HT-29 (cell line): ENCODE measurements around the gene LRCH2. TPM values are rescaled to one million over a fixed set of nuclear protein-coding genes. Genes with fewer than 3 reads are reported as not detected.
"Not testable (repeated sequence)": the region's sequence is repeated elsewhere in the genome, so short reads cannot be mapped to it uniquely, and the experiment has no call there.

ENCODE experiments used
- DNase-seq: peaks from one replicate; pipeline ENCODE4 v3.0.0-alpha.2; 2015; ENCODE audit warnings: low spot score
- total RNA-seq: library from RNA; depleted of rRNA; stranded (reverse); fragments of >200 nt; shearing (Covaris generic); gene quantifications from 2 replicates; pipeline ENCODE4 v1.2.3, GENCODE V29; 2014; rRNA removed

LRCH2 gene, protein sequence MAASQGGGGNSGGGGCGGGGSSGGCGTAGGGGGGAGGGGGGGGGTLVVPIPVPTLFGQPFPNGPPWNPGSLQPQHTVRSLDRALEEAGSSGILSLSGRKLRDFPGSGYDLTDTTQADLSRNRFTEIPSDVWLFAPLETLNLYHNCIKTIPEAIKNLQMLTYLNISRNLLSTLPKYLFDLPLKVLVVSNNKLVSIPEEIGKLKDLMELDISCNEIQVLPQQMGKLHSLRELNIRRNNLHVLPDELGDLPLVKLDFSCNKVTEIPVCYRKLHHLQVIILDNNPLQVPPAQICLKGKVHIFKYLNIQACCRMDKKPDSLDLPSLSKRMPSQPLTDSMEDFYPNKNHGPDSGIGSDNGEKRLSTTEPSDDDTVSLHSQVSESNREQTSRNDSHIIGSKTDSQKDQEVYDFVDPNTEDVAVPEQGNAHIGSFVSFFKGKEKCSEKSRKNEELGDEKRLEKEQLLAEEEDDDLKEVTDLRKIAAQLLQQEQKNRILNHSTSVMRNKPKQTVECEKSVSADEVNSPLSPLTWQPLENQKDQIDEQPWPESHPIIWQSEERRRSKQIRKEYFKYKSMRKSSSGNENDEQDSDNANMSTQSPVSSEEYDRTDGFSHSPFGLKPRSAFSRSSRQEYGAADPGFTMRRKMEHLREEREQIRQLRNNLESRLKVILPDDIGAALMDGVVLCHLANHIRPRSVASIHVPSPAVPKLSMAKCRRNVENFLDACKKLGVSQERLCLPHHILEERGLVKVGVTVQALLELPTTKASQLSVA
- total RNA-seq, result not detected in 2 replicates

DNA sequence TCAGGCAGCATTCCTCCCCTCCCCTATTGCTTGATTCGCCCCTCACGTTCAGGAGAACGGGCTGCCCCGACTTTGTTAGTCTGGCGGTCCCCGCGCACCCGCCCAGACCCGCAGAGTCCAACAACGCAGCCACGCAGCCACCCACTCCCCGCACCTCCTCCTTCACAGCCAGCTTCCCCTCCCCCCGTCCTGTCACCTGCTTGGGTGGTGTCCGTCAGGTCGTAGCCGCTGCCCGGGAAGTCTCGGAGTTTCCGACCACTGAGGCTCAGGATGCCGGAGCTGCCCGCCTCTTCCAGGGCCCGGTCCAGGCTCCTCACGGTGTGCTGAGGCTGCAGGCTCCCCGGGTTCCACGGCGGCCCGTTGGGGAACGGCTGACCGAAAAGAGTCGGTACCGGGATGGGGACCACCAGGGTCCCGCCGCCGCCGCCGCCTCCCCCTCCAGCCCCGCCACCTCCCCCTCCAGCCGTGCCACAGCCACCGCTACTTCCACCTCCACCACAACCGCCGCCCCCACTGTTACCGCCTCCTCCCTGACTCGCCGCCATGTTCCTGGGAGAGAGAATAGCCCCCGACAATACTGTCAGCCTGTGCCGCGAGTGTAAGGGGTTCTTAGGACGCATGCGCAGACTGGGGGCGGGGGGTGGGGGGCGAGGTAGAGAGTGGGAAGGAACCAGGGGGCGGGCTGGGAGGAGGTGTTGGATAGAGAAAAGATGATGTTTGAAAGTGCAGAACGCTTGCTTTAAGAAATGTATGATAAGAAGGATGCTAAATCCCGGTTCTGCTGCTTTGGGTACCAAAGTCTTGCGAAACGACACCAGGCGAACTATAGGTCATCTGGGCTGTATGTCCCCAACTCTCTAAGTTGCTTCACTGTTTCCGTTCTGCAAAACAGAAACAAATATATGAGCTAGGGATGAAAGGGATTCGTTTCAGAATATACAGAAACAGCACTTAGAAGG lies at the start of gene LRCH2:
LRCH2 (minus strand) TSS at position 600 of the 959 bp plus-strand sequence; CDS start at position 545, 55 bp downstream.
- no peak for DNase-seq

DNA sequence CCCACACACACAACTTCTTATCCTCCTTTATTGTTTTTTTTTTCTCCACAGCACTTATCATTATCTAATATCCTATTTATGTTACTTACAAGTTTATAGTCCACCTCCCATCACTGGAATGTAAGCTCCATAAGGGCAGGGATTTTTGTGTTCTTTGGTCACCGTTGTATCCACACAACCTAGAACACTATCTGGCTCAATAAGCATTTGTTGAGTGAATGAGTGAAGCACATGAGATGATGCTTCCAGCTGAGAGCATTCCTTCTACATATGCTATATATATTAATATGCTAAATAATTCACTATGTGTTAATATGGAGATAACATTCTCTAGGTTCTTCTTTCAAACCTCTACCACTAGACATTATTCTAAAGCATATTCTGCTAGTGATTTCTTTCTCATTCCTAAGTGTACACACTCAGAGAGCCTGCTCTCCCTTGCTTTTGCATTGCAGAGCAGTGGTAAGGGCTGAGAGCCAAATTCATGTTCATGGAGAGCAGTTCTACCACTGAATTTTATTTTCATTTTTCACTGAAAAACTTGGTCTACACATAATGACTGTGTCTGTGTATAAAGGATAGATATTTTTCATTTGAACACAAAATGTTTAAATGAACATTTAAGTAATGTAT lies 35.3 kb upstream of the LRCH2 start:
- no peak for DNase-seq

DNA sequence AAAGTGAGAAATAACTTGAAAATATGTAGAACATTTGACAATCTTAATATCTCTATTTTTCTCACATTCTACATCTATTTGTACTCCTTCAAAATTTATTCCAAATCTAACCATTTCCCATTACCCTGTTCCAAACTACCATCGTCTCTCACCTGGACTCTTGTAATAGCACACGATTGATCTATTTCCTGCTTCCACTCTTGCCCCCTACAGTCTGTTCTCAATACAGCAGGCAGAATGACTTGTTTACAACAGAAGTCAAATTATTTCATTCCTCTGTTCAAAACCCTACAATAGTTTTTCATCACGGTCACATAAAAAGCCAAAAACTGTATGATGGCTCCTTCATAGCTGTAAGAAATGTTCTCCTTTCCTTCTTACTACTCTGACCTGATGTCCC lies 34.5 kb upstream of the LRCH2 start:
- peak; percentile 30 for DNase-seq

DNA sequence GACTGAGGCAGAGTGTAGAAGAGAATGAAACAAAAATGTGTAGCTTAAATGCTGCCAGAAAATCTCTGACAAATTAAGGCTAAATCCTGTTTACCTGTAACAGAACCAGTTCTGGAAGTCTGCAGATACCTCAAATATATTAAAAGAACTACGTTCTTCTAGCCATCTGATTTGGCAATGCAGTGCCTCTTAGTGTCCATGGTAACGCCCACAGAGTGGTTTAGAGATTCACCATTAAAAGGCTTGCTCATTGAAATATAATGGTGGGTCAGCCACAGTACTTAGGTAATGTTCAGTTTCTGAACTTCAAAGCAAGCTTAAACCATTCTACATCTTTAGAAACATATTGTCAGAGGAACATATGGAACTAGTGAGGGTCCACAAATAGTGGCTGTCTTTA lies 32.4 kb upstream of the LRCH2 start:
- DNase-seq, result no peak

DNA sequence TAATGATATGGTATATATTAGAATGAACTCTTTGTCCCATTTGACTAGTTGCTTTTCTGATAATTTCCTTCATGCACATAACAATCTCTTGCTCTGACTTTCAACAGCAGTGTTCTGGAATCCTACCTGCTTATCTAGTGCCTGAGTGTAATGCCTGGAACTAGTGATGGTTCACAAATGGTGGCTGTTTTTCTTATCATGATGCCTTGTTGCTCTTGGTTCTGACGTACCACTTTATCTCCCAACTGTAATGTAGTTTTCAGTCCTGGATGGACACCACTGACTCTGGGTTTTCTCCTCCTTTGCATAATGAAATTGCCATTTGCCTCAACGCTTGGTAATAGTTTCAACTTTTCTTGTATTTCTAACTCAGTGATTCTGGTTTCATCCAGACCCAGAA lies 30.1 kb upstream of the LRCH2 start:
- no peak for DNase-seq

DNA sequence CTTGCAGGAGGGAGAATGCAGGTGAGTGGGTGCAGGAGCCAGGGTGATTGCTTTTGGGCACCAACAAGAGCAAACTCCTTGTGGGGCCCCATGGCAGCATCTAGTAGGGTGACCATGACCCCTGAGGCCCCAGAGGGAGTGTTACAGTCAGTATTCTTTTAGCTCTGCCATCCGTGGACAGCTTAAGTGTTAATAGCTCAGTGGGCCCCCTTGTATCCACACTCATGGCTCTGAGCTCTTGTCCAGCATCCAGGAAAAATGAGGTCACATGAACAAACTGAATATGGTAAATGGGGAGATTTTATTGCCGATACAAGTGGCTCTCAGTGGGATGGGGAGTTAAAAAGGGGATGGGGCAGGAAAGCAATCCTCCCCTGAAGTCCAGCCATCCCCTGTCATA lies 27.3 kb upstream of the LRCH2 start:
- DNase-seq, result no peak

DNA sequence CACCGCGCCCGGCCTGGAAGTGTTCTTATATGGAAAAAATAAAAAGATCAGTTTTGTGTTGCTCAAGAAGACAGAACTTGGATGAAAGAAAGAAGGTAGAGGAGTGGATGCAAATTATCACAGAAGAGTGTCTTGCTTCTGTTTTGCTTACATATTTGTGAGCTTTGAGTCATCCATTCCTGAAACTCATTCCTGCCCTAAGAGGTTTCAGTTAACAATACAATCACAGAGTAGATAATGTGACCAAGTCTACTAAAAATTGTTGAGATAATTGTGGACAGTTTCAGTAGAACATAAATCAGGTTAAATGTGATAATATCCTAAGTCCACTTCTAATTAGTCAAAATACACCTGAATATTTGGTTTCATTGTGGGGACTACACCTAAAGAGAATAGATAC lies 26.4 kb upstream of the LRCH2 start:
- no peak for DNase-seq

DNA sequence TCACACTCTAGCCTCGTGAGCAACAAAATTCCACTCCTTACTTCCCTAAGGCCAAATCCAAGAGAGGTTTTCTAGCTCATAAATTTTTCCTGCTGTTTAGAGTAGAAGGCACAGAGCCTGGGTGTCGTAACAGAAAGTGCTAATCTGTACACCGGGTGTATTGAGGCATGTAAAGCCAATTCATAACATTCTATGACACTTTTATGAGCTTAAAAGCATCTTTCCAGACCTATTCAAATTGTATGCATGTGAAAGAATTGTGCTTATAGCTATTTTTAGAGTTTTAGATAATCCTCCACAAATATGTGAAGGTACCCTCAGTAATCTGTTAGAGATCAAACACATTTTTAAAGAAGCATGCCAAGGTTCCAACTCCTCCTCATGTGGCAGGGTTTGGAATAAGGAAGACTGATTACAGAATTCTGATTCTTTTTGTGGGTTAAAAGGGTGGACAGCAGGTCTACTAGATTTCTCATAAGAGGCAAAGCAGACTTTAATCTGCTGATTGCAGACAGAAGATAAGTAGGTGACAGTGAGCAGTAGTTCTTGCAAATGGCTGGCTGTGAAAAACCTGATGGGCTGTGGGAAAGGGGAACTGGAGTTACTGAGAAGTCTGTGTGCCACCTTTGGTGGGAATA lies 25.5 kb upstream of the LRCH2 start:
- DNase-seq, result no peak

DNA sequence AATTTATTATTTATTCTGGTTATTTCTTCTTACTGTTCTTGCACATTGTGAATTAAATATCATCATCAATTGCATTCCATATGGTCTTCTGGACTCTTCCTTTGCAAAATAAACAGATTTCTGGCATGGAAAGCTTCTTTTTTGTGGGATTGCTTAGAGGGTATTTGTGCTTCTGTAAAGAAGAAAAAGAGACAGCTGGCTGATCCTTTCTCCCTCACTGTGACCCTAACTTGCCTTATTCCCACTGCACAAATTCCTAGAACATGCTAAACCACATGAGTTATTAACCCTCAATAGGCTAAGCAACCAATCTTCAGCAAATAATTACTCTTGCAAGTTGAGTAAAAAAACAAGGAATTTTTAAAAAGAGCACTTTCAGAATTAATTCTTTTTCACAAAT lies 23.8 kb upstream of the LRCH2 start:
- no peak for DNase-seq

DNA sequence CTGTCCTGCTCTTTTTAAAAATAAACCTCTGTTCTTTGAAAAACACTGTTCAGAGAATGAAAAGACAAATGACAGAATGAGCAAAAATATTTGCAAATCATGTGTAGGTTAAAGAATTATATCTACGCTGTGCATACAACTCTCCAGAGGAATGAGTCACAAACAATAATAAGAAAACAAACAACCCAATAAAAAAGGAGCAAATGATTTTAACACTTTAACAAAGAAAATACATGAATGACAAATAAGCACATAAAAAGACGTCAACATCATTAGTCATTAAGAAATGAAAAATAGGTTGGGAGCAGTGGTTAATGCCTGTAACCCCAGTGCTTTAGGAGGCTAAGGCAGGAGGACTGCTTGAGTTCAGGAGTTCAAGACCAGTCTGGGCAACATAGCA lies 21.1 kb upstream of the LRCH2 start:
- no peak for DNase-seq

DNA sequence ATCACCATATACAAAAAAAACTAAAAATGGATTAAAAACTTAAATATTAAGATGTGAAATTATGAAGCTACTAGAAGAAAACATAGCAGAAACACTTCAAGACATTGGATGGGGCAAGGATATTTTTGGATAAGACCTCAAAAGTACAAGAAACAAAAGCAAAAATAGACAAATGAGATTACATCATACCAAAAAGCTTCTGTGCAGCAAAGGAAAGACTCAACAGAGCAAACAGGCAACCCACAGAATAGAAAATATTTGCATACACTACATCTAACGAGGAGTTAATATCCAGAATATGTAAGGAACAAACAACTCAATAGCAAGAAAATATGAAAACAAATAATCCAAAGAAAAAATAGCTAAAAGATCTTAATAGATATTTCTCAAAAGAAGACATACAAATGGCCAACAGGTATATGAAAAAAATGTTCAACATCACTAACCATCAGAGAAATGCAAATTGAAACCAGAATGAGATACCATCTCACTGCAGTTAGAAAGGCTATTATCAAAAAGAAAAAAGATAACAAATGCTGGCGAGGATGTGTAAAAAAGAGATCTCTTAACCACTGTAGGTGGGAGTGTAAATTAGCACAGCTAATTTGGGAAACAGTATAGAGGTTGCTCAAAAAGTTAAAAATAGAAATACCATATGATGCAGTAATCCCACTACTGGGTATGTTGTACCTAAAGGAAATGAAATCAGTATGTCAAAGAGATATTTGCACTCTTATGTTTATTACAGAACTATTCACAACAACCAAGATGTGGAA lies 17.8 kb upstream of the LRCH2 start:
- DNase-seq, result no peak

DNA sequence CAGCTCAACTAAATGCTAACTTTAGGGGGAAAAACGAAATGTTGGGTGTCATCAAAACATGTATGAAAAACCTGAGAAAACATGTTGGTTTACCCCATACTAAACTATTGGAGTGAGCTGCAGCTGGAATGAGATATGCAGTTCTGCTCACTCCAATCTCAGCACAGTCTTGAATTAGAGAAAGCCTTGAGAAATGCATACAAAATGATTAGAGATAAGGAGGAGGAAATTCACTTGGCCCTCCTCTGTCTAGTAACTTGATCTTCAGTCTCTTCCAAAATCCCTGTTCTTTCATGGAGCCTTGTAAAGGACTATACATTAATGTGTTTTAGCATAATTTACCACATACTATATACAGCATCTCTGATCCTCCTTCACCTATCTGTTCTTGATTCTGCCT lies 3.2 kb upstream of the LRCH2 start:
- no peak for DNase-seq

DNA sequence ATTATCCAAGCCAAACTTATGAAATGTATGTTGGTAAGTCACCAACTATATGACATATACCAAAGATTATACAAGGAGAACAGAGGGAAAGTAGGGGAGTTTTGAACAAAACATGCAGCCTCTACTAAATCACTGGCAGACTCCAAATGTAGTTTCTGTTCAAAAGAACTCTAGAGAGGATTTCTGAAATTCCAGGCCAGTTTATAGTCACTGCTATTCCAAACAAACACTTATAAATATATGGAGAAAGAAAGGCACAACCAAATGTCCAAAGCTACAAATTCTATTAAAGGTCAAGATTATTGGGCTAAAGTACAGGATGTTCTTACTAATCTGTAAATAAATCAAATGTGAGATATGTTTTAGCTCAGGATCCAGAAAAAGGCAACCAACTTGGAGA lies 2.7 kb upstream of the LRCH2 start:
- no peak for DNase-seq

DNA sequence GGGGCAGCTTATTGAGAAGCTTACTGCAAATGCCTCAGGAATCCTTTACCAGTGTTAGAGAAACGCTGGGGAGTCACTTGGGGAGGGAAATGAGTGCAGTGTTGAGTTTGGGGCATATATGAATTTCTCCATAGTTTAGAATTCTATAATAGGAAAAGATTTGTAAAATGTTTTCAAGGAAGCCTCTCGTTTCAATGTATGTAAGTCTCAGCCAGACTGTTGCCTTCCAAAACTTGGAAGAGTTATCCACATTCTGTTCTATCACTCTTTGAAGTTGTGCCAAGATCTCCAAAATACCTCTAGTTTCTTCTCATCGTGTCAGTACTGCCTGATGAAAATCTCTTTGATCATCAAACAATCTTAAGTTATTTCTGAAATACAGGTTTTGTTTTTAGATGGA lies 565 bp upstream of the LRCH2 start:
- DNase-seq, result no peak

DNA sequence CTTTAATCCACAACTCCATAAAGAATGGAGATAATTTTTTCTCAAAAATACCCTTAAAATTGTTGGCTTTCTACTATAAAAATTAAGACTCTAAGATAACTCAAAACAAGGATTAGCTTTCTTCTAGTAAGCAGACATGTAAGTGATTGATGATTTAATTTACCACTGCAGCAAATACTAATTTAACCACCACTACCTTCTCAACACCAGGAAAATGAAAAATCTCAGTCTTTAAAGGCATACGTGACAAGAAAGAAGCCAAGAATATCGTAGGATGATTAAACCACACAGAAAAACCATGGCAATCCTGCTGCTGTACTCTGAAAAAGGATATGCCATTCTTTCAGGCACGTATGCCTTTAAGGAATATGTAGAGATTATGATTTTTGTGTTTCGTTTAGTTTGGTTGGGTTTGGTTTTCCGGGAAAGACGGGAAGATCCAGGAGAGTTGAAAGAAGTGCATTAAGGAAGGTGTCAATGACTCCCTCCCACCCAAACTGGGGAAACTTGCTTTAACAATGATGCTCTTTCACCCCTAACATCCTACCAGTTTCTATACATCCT lies 881 bp downstream of the LRCH2 start:
- DNase-seq, result no peak

DNA sequence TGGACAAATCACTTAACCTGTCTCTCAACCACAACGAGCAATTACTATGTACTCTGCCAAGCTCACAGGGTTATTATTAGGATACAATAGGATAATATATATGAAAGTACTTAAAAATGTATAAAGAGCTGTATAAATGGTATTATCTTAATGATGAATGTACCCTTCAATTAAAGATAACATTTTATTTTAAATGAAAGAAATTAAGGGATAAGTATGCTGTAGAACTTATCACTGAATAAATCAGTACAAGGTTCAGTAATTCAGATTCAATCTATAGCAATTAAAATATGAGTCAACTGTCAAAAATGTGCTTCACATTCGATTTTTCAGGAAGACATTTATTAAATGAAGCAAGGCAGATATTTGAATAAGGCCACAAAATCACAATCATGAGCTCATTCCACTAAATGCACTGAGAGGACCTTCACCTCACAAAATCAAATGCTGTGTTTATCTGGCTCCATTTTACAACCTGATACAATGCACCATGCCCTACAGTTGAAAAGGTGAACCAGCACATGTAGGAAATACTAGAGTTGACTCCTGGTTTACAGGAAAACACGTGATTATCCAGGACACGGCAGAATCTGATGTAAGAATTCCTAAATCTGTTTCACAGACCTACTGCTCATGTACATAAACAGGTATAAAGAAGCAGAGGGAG lies 4.4 kb downstream of the LRCH2 start:
- peak; percentile 3 for DNase-seq

DNA sequence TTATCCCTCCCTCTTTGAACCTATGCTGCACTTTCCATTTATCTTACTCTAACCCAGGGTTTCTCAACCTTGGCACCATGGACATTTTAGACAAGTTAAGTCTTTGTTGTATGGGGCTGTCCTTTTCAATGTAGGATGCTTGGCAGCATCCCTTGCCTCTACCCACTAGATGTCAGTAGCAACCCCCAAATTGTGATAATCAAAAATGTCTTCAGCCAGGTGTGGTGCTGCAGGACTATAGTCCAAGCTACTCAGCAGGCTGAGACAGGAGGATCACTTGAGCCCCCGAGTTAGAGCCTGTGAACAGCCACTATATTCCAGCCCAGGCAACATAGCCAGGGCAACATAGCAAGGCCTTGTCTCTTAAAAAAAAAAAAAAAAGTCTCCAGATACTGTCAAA lies 7.0 kb downstream of the LRCH2 start:
- DNase-seq, result peak; percentile 48

DNA sequence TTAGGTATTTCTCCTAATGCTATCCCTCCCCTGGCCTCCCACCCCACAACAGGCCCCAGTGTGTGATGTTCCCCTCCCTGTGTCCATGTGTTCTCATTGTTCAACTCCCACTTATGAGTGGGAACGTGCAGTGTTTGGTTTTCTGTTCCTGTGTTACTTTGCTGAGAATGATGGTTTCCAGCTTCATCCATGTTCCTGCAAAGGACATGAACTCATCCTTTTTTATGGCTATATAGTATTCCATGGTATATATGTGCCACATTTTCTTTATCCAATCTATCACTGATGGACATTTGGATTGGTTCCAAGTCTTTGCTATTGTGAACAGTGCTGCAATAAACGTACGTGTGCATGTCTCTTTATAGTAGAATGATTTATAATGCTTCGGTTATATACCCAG lies 16.6 kb downstream of the LRCH2 start:
- DNase-seq, result not testable (repeated sequence)

DNA sequence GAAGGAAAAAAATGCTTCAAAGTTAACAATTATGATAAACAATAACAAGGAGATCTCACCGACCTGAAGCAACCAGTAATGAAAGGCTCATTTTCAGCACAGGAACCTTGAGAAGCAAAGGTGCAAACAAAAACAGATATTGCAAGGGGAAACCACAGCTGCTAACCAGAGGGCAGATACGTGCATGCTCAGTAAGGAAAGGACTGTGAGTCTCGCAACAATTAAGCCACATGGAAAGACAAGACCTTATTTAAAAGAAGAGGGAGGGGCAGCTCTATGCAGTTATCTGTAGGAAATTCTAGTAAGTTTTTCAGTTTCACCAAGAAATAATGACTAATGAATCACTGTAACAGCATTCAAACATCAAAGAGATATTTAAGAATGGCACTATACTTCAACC lies 19.3 kb downstream of the LRCH2 start:
- no peak for DNase-seq
